ENCODE results near the gene CALD1.

The CALD1 gene

DNA sequence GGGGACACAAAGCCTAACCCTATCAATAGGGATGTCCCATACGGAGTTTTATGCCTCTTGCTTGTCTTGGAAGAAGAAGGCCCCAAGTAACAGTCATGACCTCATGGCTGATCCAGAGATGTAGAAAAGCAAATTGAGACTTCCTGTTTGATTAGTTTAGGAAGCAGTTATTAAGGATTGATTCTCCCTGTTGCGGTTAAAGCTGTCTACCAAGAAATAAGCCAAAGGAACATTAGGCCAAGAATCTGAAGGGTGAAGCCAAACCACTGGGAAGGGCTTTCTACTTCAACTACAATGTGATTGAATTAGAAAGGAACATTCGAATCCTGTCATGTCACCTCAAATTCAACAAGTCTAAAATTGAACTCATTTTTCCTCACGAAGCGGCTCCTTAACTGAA, 146.3 kb downstream of the CALD1 start:
- Histone ChIP-seq H3K4me3 (ENCODE audit: insufficient read depth, low read length, poor library complexity, severe bottlenecking) (no peak overlapping the region), H3K9me3 (ENCODE audit: insufficient read depth, low read length) (no peaks in the 10 kb centered on the region), H2AFZ (ENCODE audit: low read depth, low read length, severe bottlenecking) (no peak overlapping the region), H3K4me2 (ENCODE audit: low read depth, low read length, poor library complexity, severe bottlenecking) (no peak overlapping the region), H3K79me2 (ENCODE audit: insufficient read depth, low read length) (no peaks in the 10 kb centered on the region), H3F3A (ENCODE audit: insufficient read depth) (no peaks in the 10 kb centered on the region), H4K20me1 (ENCODE audit: low read depth, low read length) (no peaks in the 10 kb centered on the region), H3K27me3 (ENCODE audit: low read length) (no peaks in the 10 kb centered on the region), H3K9me2 (replicated peaks; ENCODE audit: insufficient read depth, low read length) (no peaks in the 10 kb centered on the region), H3K9ac (ENCODE audit: low read length) (no peak overlapping the region), H3K27ac (ENCODE audit: low read depth, low read length) (no peak overlapping the region), H3K36me3 (ENCODE audit: low read length) (no peaks in the 10 kb centered on the region)
- TF ChIP-seq, protein P1, sequence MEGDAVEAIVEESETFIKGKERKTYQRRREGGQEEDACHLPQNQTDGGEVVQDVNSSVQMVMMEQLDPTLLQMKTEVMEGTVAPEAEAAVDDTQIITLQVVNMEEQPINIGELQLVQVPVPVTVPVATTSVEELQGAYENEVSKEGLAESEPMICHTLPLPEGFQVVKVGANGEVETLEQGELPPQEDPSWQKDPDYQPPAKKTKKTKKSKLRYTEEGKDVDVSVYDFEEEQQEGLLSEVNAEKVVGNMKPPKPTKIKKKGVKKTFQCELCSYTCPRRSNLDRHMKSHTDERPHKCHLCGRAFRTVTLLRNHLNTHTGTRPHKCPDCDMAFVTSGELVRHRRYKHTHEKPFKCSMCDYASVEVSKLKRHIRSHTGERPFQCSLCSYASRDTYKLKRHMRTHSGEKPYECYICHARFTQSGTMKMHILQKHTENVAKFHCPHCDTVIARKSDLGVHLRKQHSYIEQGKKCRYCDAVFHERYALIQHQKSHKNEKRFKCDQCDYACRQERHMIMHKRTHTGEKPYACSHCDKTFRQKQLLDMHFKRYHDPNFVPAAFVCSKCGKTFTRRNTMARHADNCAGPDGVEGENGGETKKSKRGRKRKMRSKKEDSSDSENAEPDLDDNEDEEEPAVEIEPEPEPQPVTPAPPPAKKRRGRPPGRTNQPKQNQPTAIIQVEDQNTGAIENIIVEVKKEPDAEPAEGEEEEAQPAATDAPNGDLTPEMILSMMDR (IDR thresholded peaks at IDR 0.05; ENCODE audit: insufficient read depth, low read length, poor library complexity, severe bottlenecking) = no peak
- TF ChIP-seq EZH2phosphoT487 (conservative IDR thresholded peaks at IDR 0.05; ENCODE audit: low read length) = no peak

DNA sequence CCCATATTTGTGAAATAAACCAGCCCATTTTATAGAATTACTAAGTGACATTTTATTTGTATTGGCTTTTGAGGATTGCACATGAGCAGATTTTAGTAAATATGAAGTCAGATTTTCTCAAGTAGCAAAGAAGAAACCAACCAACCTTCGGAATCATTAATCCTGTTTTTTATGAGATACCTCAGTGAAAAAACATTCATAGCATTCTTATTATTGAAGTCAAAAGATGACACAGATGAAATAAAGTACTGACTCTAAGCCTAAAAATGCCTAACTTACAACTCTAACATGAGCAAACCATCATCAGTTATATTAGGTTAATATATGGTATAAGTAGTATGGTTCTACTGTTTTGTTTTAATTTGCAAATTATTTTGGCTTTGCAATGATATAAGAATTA, 147.0 kb downstream of the CALD1 start:
- H3K79me2 ChIP-seq (ENCODE audit: insufficient read depth, low read length) = no peaks in the 10 kb centered on the region
- no peak overlapping the region for H3K27ac ChIP-seq (ENCODE audit: low read depth, low read length)
- no peak overlapping the region for H3K4me2 ChIP-seq (ENCODE audit: low read depth, low read length, poor library complexity, severe bottlenecking)
- H3K9me3 ChIP-seq (ENCODE audit: insufficient read depth, low read length) = no peaks in the 10 kb centered on the region
- H3K27me3 ChIP-seq (ENCODE audit: low read length) = no peaks in the 10 kb centered on the region
- H3K36me3 ChIP-seq (ENCODE audit: low read length) = no peaks in the 10 kb centered on the region
- no peaks in the 10 kb centered on the region for H3F3A ChIP-seq (ENCODE audit: insufficient read depth)
- H3K4me3 ChIP-seq (ENCODE audit: insufficient read depth, low read length, poor library complexity, severe bottlenecking) = no peak overlapping the region
- TF ChIP-seq, protein P1 (IDR thresholded peaks at IDR 0.05; ENCODE audit: insufficient read depth, low read length, poor library complexity, severe bottlenecking) = no peak
- no peak for TF ChIP-seq EZH2phosphoT487 (conservative IDR thresholded peaks at IDR 0.05; ENCODE audit: low read length)
- no peaks in the 10 kb centered on the region for H4K20me1 ChIP-seq (ENCODE audit: low read depth, low read length)
- no peaks in the 10 kb centered on the region for H3K9me2 ChIP-seq (replicated peaks; ENCODE audit: insufficient read depth, low read length)
- H3K9ac ChIP-seq (ENCODE audit: low read length) = no peak overlapping the region
- no peak overlapping the region for H2AFZ ChIP-seq (ENCODE audit: low read depth, low read length, severe bottlenecking)

DNA sequence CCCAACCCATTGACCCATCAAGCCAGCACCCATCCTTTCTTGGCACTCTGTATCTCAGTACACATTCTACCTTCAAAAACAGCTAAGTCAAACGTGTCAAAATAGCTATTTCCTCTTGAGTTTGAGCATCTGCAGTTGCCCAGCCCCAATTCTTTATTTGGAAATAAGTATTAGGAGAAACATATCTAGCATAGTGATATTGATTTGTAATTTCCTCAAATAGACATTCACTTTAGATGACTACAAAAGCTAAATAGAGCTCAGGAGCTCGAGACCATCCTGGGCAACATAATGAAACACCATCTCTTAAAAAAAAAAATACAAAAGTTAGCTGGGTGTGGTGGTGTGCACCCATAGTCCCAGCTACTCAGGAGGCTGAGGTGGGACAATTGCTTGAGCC, 147.6 kb downstream of the CALD1 start:
- no peak overlapping the region for H3K27ac ChIP-seq (ENCODE audit: low read depth, low read length)
- H3K27me3 ChIP-seq (ENCODE audit: low read length) = no peaks in the 10 kb centered on the region
- H3K4me3 ChIP-seq (ENCODE audit: insufficient read depth, low read length, poor library complexity, severe bottlenecking) = no peak overlapping the region
- H3F3A ChIP-seq (ENCODE audit: insufficient read depth) = no peaks in the 10 kb centered on the region
- TF ChIP-seq, protein P1 (IDR thresholded peaks at IDR 0.05; ENCODE audit: insufficient read depth, low read length, poor library complexity, severe bottlenecking) = no peak
- no peaks in the 10 kb centered on the region for H4K20me1 ChIP-seq (ENCODE audit: low read depth, low read length)
- no peaks in the 10 kb centered on the region for H3K79me2 ChIP-seq (ENCODE audit: insufficient read depth, low read length)
- no peak overlapping the region for H3K4me2 ChIP-seq (ENCODE audit: low read depth, low read length, poor library complexity, severe bottlenecking)
- no peak overlapping the region for H2AFZ ChIP-seq (ENCODE audit: low read depth, low read length, severe bottlenecking)
- no peaks in the 10 kb centered on the region for H3K9me2 ChIP-seq (replicated peaks; ENCODE audit: insufficient read depth, low read length)
- H3K36me3 ChIP-seq (ENCODE audit: low read length) = no peaks in the 10 kb centered on the region
- no peak overlapping the region for H3K9ac ChIP-seq (ENCODE audit: low read length)
- no peaks in the 10 kb centered on the region for H3K9me3 ChIP-seq (ENCODE audit: insufficient read depth, low read length)

DNA sequence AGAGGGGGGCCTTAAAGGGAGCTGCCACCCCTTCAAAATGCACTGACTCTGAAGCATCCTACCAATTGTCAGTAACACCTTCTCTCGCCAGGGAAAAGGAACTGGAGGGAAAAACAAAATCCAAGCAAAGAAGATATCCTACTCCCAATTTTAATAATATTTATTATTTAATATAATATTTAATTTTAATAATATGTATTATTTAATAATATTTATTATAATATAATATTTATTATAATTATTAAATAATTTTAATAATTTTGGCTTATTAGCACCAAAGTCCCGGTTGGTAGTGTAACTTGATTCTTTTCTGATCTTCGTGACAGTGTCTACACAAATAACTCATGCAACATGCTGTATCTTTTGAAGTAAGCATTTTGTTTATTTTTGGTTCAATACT, 148.3 kb downstream of the CALD1 start:
- Histone ChIP-seq H3F3A (ENCODE audit: insufficient read depth) (no peaks in the 10 kb centered on the region), H3K27me3 (ENCODE audit: low read length) (no peaks in the 10 kb centered on the region), H3K9ac (ENCODE audit: low read length) (no peak overlapping the region), H3K9me2 (replicated peaks; ENCODE audit: insufficient read depth, low read length) (no peaks in the 10 kb centered on the region), H3K79me2 (ENCODE audit: insufficient read depth, low read length) (no peaks in the 10 kb centered on the region), H3K36me3 (ENCODE audit: low read length) (no peaks in the 10 kb centered on the region), H3K4me2 (ENCODE audit: low read depth, low read length, poor library complexity, severe bottlenecking) (no peak overlapping the region), H3K9me3 (ENCODE audit: insufficient read depth, low read length) (no peaks in the 10 kb centered on the region), H2AFZ (ENCODE audit: low read depth, low read length, severe bottlenecking) (no peak overlapping the region), H3K4me3 (ENCODE audit: insufficient read depth, low read length, poor library complexity, severe bottlenecking) (no peak overlapping the region), H3K27ac (ENCODE audit: low read depth, low read length) (no peak overlapping the region), H4K20me1 (ENCODE audit: low read depth, low read length) (no peaks in the 10 kb centered on the region)
- TF ChIP-seq, protein P1 (IDR thresholded peaks at IDR 0.05; ENCODE audit: insufficient read depth, low read length, poor library complexity, severe bottlenecking) = no peak
- no peak for TF ChIP-seq EZH2phosphoT487 (conservative IDR thresholded peaks at IDR 0.05; ENCODE audit: low read length)

All from SU-DHL-6 (cell line).